OCI-LY3 (cell line): ENCODE results near the gene TOMM22.

Source experiments
- H2AFZ ChIP-seq: fragments of 200-600, 300-600 bp; shearing (Covaris generic); 2 replicates; pipeline ENCODE4 v1.6.0; 2014; ENCODE audit warnings: antibody characterized with exemption, low read depth, low read length
- H3K27ac ChIP-seq: fragments of 200-600, 300-600 bp; sonication (generic); 2 replicates; pipeline ENCODE4 v1.5.1; 2014; ENCODE audit warnings: mild to moderate bottlenecking, low read length, moderate library complexity, mixed read lengths
- H3K27me3 ChIP-seq: fragments of 200-600, 300-600 bp; sonication (generic); 2 replicates; pipeline ENCODE4 v1.6.1; 2014; ENCODE audit warnings: low read depth, low read length, mixed read lengths
- H3K36me3 ChIP-seq: fragments of 200-600, 300-600 bp; sonication (generic); replicated peaks from 2 replicates; pipeline ENCODE3; 2014; ENCODE audit warnings: low read depth, low read length, mixed read lengths
- H3K4me1 ChIP-seq: fragments of 300-600, 200-600 bp; sonication (generic); 2 replicates; pipeline ENCODE4 v1.6.1; 2014; ENCODE audit warnings: low read length, mixed read lengths
- H3K4me2 ChIP-seq: fragments of 200-600, 300-600 bp; sonication (generic); 2 replicates; pipeline ENCODE4 v1.6.1; 2014; ENCODE audit warnings: low read length, mixed read lengths
- H3K4me3 ChIP-seq: fragments of 300-600, 200-600 bp; sonication (generic); 2 replicates; pipeline ENCODE4 v1.5.1; 2014; ENCODE audit warnings: antibody characterized with exemption, mild to moderate bottlenecking, low read length, moderate library complexity
- H3K79me2 ChIP-seq: fragments of 300-600, 200-600 bp; shearing (Covaris generic); 2 replicates; pipeline ENCODE4 v1.6.1; 2014; ENCODE audit warnings: mild to moderate bottlenecking, low read length, mixed read lengths
- H3K9ac ChIP-seq: fragments of 300-600, 200-600 bp; shearing (Covaris generic); 2 replicates; pipeline ENCODE4 v1.6.0; 2014; ENCODE audit warnings: mild to moderate bottlenecking, low read length, moderate library complexity
- H3K9me3 ChIP-seq: fragments of 200-600, 300-600 bp; shearing (Covaris generic); 2 replicates; pipeline ENCODE4 v1.6.1; 2014; ENCODE audit warnings: low read length, mixed read lengths; ENCODE audit not compliant: insufficient read depth
- H4K20me1 ChIP-seq: fragments of 200-600, 300-600 bp; sonication (generic); 2 replicates; pipeline ENCODE4 v1.6.1; 2016; ENCODE audit warnings: low read length, mixed read lengths; ENCODE audit not compliant: insufficient read depth
- EZH2phosphoT487 ChIP-seq: fragments of 200-600 bp; shearing (Covaris generic); IDR thresholded peaks from 2 replicates; pipeline ENCODE4 v1.6.1; 2018; ENCODE audit warnings: antibody characterized with exemption, mixed run types, low read depth
- TF ChIP-seq, protein P1 (sequence below): fragments of 200-600, 300-600 bp; sonication (generic); IDR thresholded peaks from 2 replicates; pipeline ENCODE4 v1.5.1; 2014; ENCODE audit warnings: antibody characterized with exemption, low read length, low read depth

The TOMM22 gene

DNA sequence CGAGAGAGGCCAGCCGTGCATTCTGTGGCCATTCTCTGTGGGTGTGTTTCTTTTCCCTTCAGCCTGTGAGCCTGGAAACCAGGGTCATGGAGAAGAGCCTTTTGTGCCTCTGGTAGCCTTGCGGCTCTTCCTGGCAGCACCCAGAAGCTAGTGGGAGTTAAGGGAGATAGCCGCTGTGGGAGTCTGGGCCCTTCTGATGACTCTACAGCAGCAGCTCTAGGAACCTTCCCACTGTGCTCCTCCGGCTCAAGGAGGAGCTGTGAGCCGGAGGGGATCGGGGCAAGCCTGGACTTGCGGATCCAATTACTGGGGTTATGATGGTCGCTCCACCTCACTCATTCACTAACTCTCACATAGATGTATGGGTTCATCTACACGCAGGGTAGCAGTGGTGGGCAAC lies 34.5 kb downstream of the TOMM22 start:
- no peak for TF ChIP-seq EZH2phosphoT487
- TF ChIP-seq, protein P1, sequence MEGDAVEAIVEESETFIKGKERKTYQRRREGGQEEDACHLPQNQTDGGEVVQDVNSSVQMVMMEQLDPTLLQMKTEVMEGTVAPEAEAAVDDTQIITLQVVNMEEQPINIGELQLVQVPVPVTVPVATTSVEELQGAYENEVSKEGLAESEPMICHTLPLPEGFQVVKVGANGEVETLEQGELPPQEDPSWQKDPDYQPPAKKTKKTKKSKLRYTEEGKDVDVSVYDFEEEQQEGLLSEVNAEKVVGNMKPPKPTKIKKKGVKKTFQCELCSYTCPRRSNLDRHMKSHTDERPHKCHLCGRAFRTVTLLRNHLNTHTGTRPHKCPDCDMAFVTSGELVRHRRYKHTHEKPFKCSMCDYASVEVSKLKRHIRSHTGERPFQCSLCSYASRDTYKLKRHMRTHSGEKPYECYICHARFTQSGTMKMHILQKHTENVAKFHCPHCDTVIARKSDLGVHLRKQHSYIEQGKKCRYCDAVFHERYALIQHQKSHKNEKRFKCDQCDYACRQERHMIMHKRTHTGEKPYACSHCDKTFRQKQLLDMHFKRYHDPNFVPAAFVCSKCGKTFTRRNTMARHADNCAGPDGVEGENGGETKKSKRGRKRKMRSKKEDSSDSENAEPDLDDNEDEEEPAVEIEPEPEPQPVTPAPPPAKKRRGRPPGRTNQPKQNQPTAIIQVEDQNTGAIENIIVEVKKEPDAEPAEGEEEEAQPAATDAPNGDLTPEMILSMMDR: no peak
- no peaks in the 10 kb centered on the region for H3K9me3 ChIP-seq
- peaks cover 69% of the 10 kb centered on the region for H3K79me2 ChIP-seq
- no peak overlapping the region for H3K4me2 ChIP-seq
- H3K4me1 ChIP-seq: no peaks in the 10 kb centered on the region
- no peak overlapping the region for H3K9ac ChIP-seq
- peaks cover 67% of the 10 kb centered on the region for H4K20me1 ChIP-seq
- no peaks in the 10 kb centered on the region for H3K27me3 ChIP-seq
- H2AFZ ChIP-seq: no peak overlapping the region
- no peak overlapping the region for H3K27ac ChIP-seq
- no peak overlapping the region for H3K4me3 ChIP-seq
- peaks cover 51% of the 10 kb centered on the region for H3K36me3 ChIP-seq

DNA sequence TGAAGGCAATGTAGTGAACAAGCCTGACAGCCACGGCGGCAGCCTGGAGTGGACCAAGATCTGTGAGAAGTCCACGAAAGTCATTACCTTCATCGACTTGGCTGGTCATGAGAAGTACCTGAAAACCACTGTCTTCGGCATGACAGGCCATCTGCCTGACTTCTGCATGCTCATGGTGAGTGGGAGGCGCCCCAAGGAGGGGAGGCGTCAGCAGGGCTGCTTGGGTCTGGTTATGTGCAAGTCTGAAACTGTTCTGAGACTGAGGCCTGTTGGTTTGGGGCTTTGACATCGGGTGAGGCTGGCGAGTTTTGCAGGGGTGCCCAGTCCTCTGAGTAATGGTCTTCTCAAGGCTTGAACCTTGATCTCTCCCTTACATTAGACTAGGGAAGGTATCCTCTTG lies 35.1 kb downstream of the TOMM22 start:
- Histone ChIP-seq H3K79me2 (peaks cover 63% of the 10 kb centered on the region), H3K36me3 (peaks cover 55% of the 10 kb centered on the region), H3K27me3 (no peaks in the 10 kb centered on the region), H3K4me2 (no peak overlapping the region), H3K27ac (no peak overlapping the region), H3K4me1 (no peaks in the 10 kb centered on the region), H3K9me3 (no peaks in the 10 kb centered on the region), H2AFZ (no peak overlapping the region), H4K20me1 (peaks cover 63% of the 10 kb centered on the region), H3K9ac (no peak overlapping the region), H3K4me3 (no peak overlapping the region)
- TF ChIP-seq EZH2phosphoT487: no peak
- TF ChIP-seq, protein P1: no peak

DNA sequence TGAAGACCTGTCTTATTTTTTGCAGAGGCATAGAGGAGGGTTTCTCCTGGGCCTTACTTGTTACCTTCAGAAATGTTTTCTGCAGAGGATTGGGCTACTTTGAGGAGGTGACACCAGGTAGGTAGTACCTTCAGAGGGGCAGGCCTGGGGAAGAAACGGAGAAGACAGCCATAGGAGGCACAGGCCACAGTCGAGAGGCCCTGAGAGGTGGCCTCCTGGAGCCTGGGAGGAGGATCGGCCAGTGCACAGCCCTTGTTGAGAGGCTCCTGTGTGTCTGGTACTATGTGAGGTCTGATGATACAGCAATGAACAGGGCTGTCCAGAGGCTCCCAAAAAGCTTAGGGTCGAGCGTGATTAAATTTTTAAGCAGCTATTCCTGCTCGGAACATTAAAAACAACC lies 35.5 kb downstream of the TOMM22 start:
- Histone ChIP-seq H3K79me2 (peaks cover 59% of the 10 kb centered on the region), H3K27ac (no peak overlapping the region), H3K4me3 (no peak overlapping the region), H3K4me1 (no peaks in the 10 kb centered on the region), H3K9me3 (no peaks in the 10 kb centered on the region), H3K9ac (no peak overlapping the region), H3K27me3 (no peaks in the 10 kb centered on the region), H3K4me2 (no peak overlapping the region), H3K36me3 (peaks cover 54% of the 10 kb centered on the region), H2AFZ (no peak overlapping the region), H4K20me1 (peaks cover 59% of the 10 kb centered on the region)
- TF ChIP-seq, protein P1: no peak
- TF ChIP-seq EZH2phosphoT487: no peak

DNA sequence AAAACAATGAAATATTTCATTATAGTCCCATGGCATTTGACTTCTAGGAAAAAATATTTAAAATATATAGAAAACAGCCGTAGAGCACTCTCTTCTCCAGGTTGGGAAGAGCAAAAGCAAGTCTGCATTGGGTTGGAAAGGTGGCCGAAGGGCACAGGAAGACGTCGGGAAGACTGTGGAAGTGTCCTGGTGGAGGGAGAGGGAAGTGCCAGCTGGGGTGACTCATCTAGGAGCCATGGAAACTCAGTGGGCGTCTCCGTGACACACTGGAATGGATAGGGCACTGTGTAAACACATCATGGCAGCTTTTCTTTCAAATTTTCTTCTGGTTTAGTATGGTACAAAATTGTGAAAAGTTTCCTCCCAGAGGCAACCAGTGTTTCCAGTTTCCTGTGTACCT lies 36.7 kb downstream of the TOMM22 start:
- H3K79me2 ChIP-seq: peaks cover 47% of the 10 kb centered on the region
- no peak overlapping the region for H3K27ac ChIP-seq
- H3K4me3 ChIP-seq: no peak overlapping the region
- H3K36me3 ChIP-seq: peaks cover 59% of the 10 kb centered on the region
- H3K4me2 ChIP-seq: no peak overlapping the region
- H4K20me1 ChIP-seq: peaks cover 47% of the 10 kb centered on the region
- H3K27me3 ChIP-seq: no peaks in the 10 kb centered on the region
- no peaks in the 10 kb centered on the region for H3K4me1 ChIP-seq
- H2AFZ ChIP-seq: no peak overlapping the region
- no peak for TF ChIP-seq EZH2phosphoT487
- TF ChIP-seq, protein P1: no peak
- no peaks in the 10 kb centered on the region for H3K9me3 ChIP-seq
- H3K9ac ChIP-seq: no peak overlapping the region
